AG20443 (cell line): Measurements from ENCODE around the gene COX19.
"Not testable (repeated sequence)": the region's sequence is repeated elsewhere in the genome, so short reads cannot be mapped to it uniquely, and the experiment has no call there.

Source experiments
- DNase-seq: peaks from one replicate; pipeline ENCODE4 v3.0.0; 2012; ENCODE audit warnings: low spot score, mixed read lengths

COX19 gene

GRCh38 chr7:943793-944192, 31.6 kb downstream of the COX19 start:
- not testable (repeated sequence) for DNase-seq

DNA sequence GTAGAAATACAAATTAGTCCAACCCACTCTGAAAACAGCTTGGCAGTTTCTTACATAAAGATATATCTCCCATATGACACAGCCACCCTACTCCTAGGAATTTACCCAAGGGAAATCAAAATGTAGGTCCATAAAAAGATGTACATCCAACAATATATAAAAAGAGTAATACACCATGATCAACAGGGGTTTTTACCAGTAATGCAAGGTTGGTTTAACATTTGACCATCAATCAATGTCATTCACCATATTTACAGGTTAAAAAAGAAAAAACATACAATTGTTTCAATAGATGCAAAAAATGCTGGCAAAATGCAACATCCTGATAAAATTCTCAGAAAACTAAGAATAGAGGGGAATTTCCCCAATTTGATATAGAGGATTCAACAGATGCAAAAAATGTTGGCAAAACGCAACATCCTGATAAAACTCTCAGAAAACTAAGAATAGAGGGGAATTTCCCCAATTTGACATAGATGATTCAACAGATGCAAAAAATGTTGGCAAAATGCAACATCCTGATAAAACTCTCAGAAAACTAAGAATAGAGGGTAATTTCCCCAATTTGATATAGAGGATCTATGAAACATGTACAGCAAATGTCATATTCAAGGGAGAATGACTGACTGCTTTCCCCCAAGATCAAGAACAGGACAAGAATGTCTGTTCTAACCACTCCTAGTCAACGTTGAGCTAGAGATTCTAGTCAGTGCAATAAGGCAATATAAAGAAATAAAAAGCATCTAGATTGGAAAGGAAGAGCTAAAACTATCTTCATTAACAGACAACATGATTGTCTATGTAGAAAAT, 34.5 kb downstream of the COX19 start:
- DNase-seq = no peak

- no peak for DNase-seq
These were observed 35.5 kb downstream of the COX19 start for GRCh38 chr7:939843-940242.

DNA sequence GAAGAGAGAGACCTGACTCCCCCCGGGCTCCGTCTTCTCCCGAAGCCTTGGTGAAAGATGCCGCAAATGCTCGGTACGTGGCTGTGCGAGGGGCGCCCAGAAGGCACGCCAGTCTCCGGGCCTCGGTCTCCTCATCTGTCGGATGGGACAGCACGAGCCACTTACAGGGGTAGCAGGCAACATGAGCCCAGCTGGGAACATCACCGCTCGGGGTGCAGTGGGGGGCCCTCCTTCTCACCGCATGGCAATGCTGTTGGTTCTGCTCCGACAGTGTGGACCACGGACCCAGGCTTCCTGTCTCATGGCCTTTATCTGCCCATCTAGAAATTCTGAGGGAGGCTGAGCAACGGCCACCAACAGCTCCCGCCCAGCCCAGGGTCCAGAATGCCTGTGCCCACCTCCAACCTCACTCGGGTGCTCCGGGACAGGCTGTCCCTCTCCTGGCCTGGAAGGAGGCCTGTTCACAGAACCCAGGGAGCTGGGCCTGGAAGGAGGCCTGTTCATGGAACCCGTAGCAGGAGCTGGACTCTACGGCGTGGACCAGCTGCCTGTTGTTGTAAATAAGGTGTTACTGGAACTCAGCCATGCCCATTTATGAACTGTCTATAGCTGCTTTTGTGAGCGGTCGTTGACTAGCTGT, 36.7 kb downstream of the COX19 start:
- DNase-seq = no peak

GRCh38 chr7:937856-938484, 37.4 kb downstream of the COX19 start:
- no peak for DNase-seq

- no peak for DNase-seq
These were observed 38.8 kb downstream of the COX19 start for GRCh38 chr7:936386-937054.

DNA sequence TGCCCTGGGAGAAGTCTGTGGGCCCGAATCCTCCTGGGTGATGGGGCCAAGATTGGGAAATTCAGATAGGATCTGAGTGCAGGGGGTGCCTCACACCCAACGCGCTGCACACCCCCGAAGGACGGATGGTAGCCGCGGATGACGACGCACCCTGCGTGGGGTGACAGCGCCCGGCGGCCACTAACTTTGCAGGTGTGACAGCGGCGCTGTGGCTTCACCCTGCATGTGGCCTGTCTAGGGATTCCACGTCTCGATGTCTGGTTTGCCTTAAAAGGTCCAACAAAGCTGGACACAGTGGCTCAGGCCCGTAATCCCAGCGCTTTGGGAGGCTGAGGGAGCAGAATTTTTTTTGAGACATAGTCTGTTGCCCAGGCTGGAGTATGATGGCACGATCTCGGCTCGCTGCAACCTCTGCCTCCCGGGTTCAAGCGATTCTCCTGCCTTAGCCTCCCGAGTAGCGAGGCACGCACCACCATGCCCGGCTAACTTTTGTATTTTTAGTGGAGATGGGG, 39.4 kb downstream of the COX19 start:
- DNase-seq = no peak

DNA sequence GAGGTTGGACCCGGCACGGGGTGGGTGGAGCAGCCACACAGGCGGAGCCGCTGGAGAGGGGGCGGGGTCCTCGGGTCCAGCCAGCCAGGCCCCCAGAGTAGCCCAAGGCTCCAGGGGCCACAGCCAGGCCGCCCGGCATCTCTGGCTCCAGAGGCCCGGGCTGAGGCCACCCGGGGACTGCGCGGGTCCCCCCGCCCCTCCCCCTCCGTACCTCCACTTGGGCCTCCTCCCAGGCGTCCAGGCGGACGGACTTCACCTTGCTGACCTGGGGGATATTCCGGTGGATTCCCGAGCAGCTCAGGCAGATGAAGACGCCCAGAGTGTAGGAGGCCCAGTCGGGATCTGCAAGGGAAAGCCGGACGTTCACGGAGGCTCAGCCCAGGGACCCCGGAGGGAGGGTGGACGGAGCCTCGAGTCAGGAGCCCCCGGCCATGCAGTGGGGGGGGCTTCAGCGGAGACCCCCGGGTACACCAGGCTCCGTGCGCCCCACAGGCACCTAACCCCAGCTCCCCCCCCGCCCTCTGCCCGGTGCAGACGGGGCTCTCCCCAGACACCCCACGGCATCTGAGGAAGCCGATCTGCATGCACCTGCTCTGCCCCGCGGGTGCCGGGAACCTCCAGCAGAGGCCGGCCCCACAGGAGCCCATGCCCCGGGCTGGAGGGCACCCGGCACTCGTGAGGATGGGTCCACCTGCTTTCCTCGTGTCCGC, 40.0 kb downstream of the COX19 start:
- no peak for DNase-seq

DNA sequence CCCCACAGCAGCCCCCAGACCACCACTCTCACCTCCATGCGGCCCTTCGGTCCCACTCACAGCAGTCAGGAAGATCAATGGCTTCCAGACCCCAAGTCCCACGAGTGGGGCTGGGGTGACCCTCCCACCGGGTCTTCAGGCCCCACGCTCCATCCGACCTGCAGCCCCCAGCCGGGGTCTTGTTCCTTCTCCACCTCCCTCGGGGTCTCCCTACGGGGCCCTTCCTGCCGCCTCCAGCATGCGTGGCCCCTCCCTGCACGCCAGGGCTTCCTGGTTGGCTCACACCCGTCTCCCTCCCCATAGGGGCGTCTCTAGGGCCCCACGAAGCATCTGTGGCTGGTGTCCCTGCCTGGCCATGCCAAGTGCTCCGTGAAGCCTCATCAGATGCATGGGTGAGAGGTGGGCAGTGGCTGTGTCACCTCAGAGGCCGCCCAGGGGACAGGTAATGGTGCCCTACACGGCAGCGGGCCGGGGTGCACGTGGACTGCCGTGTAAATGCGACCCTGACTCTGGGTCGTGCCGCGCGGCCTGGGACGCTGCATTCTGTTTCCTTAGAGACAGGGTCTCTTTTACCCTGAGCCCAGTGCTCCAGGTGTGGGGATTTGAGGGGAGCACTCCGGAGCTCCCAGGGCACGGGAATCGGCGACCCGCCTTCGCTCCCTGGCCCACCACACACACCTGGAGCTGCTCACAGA, 40.7 kb downstream of the COX19 start:
- no peak for DNase-seq

- no peak for DNase-seq
These were observed 42.7 kb downstream of the COX19 start for GRCh38 chr7:932651-932975.

DNA sequence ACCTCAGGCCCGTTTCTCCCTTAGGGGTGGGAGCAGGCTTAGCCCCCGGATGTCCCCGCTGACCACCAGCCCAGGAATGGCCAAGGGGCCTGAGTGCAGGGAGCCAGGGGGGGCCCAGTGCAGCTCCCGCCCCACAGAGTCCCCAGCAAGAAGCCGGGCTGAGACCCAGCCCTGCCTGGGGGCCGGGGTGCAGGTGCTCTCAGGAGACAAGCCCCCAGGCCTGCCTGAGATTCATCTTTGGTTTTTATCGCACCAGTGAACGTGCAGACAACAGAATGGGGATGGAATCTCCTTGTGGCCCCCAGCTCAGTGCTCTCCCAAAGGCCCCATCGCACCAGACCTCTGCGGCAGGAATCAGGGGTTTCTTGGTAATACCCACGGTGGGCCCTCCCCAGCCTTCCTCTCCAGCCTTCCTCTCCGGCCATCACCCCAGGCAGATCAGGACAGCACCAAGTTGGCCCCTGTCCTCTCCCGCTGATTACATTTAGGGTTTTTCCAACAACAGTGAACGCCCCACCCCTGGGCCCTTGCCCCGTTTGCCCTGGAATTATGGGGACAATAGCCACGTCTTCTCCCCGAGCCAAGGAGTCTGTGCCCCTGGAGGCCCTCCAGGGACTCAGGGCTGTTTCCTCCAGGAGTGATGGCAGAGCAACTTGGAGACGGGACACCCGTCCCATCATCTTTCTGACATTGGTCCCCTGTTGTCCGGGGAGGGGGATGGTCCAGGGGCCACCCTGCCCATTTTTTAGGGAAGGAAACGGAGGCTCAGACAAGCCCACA, 43.3 kb downstream of the COX19 start:
- DNase-seq = no peak

GRCh38 chr7:930975-931758, 44.2 kb downstream of the COX19 start:
- no peak for DNase-seq

GRCh38 chr7:929311-929711, 46.0 kb downstream of the COX19 start:
- DNase-seq = no peak

DNA sequence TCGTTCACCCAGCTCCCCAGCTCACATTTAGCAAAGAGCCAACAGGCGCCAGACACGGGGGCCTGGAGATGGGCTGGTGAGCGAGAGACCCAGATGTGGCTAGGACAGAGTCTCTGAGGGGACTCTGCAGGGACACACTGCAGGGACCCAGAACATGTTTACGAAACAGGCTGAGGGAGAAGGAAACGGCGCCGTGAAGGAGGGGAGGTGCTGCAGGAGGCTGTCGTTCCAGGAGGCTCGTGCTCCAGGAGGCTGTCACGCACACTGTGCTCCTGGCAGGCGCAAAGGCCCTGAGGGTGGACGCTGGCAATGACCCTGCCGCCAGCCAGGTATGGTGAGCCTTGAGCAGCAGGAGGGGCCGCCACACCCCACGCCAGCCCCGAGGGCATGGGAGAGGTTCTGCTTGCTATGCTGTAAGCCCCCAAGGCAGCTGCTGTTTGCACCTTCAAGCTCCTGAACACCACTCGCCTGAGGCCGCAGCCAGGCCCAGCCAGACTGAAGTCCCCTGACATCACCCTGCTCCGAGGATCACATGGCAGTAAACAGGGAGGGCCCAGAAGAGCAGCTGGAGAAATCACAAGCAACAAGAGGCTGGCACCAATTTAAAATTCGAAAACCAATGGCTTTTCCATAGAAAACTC, 48.2 kb downstream of the COX19 start:
- DNase-seq = no peak

DNA sequence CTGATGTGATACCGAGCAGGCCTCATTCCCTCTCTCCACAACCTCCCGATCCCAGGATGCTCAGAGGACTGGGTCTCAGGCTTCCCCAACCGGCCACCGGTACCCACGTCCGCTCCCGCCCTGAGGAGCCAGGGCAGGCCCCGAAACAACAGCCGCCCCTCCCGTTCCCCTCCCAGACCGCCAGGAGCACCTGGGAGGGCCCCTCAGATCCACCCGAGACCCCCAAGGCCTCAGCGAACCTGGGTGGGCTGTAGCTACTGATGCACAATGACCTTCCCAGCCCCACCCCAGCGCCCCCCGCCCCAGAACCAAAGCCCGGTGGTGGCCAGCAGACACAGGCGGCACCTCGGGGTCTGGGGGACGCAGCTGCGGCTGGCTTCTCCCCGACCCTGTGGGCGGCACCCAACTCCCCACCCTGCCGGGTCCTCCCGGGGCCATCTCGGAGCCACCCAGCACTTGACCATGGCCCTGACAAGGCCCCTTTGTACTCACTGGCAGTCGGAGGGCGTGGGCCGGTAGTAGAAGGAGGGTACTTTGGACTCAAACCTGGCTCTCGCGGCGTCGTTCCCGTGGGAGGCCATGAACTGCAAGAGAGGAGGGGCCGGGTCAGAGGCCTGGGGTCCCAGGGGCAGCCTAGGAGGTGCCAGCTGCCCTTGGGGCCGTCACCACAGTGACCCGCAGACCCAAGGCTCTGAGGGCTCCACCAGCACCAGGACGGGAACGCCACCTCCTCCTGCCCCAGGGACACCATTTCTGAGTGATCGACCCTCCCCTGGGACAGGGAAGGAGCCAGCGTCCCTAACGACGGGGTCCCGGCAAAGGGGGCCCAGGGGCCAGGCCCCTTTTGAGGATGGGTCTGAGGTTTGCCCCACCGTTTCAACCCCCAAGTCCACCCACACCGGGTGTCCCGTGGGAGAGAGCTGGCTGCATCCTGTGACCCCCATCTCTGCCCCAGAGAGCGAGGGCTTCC, 49.0 kb downstream of the COX19 start:
- DNase-seq = no peak

DNA sequence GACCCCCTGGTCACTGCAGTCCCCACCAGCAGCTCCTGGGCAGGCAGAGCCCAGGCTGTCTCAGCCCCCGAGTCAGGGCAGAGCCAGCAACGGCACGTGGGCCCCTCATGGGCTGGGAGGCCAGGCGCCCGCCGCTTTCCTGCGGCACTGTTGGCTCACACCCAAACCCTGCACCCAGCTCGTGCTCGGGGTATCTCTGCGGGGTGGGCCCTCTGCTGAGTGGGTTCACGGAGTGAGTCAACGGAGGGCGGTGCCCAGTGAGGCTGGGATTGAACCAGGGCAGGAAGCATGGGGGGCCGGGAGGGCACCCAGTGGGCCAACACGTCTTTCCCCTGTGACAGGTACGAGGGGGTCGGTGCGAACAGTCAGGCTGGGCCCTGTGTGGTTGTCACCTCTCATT, 49.7 kb downstream of the COX19 start:
- DNase-seq = no peak

DNA sequence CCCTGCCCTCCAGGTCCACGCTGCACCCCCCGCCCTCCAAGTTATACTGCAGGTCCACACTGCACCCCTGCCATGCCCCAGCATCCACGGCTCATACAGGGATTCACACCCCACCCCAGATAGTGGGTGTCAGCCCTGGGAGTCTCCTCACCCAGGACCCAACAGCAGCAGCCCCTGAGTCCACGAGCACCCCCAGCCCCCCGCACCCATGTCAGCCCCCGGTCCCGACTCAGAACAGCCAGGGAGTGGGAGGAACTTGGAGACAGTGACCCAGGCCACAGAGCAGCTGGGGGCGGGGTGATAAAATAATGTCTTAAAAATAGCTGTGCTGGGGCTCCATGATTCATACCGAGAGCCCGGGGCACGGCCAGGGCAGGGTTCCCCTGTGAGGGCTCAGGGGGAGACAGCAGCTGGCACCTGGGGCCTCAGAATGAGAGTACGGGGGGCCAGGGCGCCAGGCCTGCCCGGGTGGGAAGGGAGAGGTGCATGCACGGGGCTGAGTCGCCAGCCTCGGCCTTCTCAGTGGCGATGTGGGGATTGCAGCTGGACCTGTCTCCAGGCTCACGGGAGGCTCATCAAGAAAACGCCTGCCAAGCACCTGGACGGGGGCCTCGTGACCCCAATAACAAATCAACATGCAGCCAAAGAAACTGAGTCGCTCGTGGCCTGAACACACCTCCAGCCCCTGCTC, 50.7 kb downstream of the COX19 start:
- DNase-seq = peak; percentile 50
